Renal pelvis (tissue), 4 donors: ENCODE results near the gene ZNF823. TPM values are rescaled to one million over a fixed set of nuclear protein-coding genes. Genes with fewer than 3 reads are reported as not detected.
"Not testable (repeated sequence)": the region's sequence is repeated elsewhere in the genome, so short reads cannot be mapped to it uniquely, and the experiment has no call there.

ENCODE experiments used
- DNase-seq: peaks from one replicate; pipeline ENCODE4 v3.0.0-alpha.2; 2013
- polyA plus RNA-seq, 3 donors: library from polyadenylated mRNA; unstranded; fragments of 120-200 nt; gene quantifications; one replicate each; pipeline ENCODE4 v1.2.1, GENCODE V29; 2013; ENCODE audit not compliant: insufficient read length in 3 of 3

The ZNF823 gene
- polyA plus RNA-seq, 3 donors = 10.9 to 11.8 (median 11.0) TPM

GRCh38 chr19:11684987-11685675 is 53.6 kb downstream of the ZNF823 start:
- no peak for DNase-seq

- DNase-seq = no peak
Measured at GRCh38 chr19:11680689-11681302, 58.0 kb downstream of the ZNF823 start.

GRCh38 chr19:11678504-11678903 is 60.2 kb downstream of the ZNF823 start:
- no peak for DNase-seq

GRCh38 chr19:11676661-11677600 is 61.8 kb downstream of the ZNF823 start:
- DNase-seq = not testable (repeated sequence)

- DNase-seq = no peak
Measured at GRCh38 chr19:11675569-11675968, 63.2 kb downstream of the ZNF823 start.

- DNase-seq = no peak
Measured at GRCh38 chr19:11674067-11674492, 64.7 kb downstream of the ZNF823 start.

GRCh38 chr19:11673608-11674041 is 65.1 kb downstream of the ZNF823 start:
- DNase-seq = peak; percentile 84

Other genes starting within 250 kb of the ZNF823 start
- gene ZNF653, start 233.1 kb downstream of the ZNF823 start, polyA plus RNA-seq = 10 to 100 TPM; 10.4 to 11.2 (median 11.0) TPM
- 10 to 100 TPM; 41.8 to 49.0 (median 46.3) TPM for gene ECSIT, start 209.8 kb downstream of the ZNF823 start, polyA plus RNA-seq
- 1 to 10 TPM; 3.3 to 4.7 (median 4.5) TPM for gene CNN1, start 200.1 kb downstream of the ZNF823 start, polyA plus RNA-seq
- 10 to 100 TPM; 54.3 to 58.0 (median 57.1) TPM for gene ELOF1, start 179.7 kb downstream of the ZNF823 start, polyA plus RNA-seq
- gene ACP5, start 161.3 kb downstream of the ZNF823 start, polyA plus RNA-seq = 10 to 100 TPM; 12.8 to 14.9 (median 13.4) TPM
- 10 to 100 TPM; 39.3 to 43.3 (median 40.8) TPM for gene ZNF627, start 141.5 kb downstream of the ZNF823 start, polyA plus RNA-seq
- gene ZNF441, start 28.1 kb upstream of the ZNF823 start, polyA plus RNA-seq = 10 to 100 TPM; 14.2 to 16.9 (median 14.8) TPM
- 1 to 10 TPM; 2.9 to 5.6 (median 5.1) TPM for gene ZNF491, start 59.6 kb upstream of the ZNF823 start, polyA plus RNA-seq
- 10 to 100 TPM; 11.6 to 25.8 (median 20.8) TPM for gene ZNF440, start 75.3 kb upstream of the ZNF823 start, polyA plus RNA-seq
- 10 to 100 TPM; 16.9 to 29.9 (median 25.6) TPM for gene ZNF439, start 109.8 kb upstream of the ZNF823 start, polyA plus RNA-seq
- 10 to 100 TPM; 14.0 to 29.8 (median 24.9) TPM for gene ZNF69, start 148.8 kb upstream of the ZNF823 start, polyA plus RNA-seq
- 10 to 100 TPM; 13.1 to 26.0 (median 21.1) TPM for gene ZNF700, start 186.2 kb upstream of the ZNF823 start, polyA plus RNA-seq
- 10 to 100 TPM in 2 of 3 donors, 1 to 10 TPM in 1; 6.4 to 11.2 (median 10.8) TPM for gene ZNF763, start 226.1 kb upstream of the ZNF823 start, polyA plus RNA-seq